ENCODE results near the gene STRA8. TPM values are rescaled to one million over a fixed set of nuclear protein-coding genes. Genes with fewer than 3 reads are reported as not detected.

STRA8 gene
- total and polyA plus RNA-seq, 9 donors, result not detected

DNA sequence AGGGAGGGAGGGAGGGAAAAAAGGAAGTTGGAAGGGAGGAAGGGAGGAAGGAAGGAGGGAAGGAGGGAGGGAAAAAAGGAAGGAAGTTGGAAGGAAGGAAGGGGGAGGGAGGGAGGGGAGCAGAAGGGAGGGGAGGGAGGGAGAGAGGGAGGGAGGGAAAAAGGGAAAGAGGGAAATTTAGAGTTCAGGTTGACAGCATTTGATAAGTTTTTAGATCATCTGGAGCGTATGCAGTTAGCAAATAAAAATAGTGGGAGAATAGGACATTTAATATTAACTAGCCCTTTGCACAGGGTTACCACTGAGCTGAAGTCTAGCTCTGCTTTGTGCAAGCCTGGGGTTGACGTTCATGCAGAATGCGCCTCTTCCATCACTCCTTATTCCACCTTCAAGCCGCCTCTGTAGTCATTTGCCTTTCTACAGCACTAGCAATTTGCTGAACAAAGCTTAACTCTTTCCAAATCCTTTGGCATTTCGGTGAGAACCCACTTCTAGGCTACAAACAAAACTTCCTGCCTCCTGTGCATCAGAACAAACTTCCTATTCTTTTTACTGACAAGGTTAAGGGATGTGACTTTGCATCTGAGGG is 8.6 kb downstream of the STRA8 start:
- DNase-seq, result no peak
- TF ChIP-seq CTCF (IDR thresholded peaks at IDR 0.05) (no peak), EP300 (IDR thresholded peaks at IDR 0.05) (no peak), POLR2A (IDR thresholded peaks at IDR 0.05) (no peak)
- Histone ChIP-seq H3K4me1 (ENCODE audit: insufficient read depth) (no peaks in the 10 kb centered on the region), H3K27me3 (no peaks in the 10 kb centered on the region), H3K27ac (no peak overlapping the region), H3K4me3 (no peak overlapping the region), H3K9me3 (no peaks in the 10 kb centered on the region), H3K36me3 (no peaks in the 10 kb centered on the region)
- 40 to 47% (median 46%) methylated on average over 5 of the region's 5 CpGs for WGBS, 3 donors
- intact Hi-C loops (cut with DNase I), result no loop called here

GRCh38 chr7:135245226-135246190 is 11.9 kb downstream of the STRA8 start:
- no peak overlapping the region for H3K4me3 ChIP-seq
- whole genome bisulfite sequencing, 3 donors, result 87 to 89% (median 88%) methylated on average over 9 of the region's 9 CpGs
- H3K27me3 ChIP-seq, result no peaks in the 10 kb centered on the region
- H3K36me3 ChIP-seq, result no peaks in the 10 kb centered on the region
- intact Hi-C loops (cut with DNase I), result no loop called here
- H3K4me1 ChIP-seq (ENCODE audit: insufficient read depth), result no peaks in the 10 kb centered on the region
- no peak overlapping the region for H3K27ac ChIP-seq
- no peak for TF ChIP-seq CTCF (IDR thresholded peaks at IDR 0.05)
- TF ChIP-seq POLR2A (IDR thresholded peaks at IDR 0.05), result no peak
- no peak for TF ChIP-seq EP300 (IDR thresholded peaks at IDR 0.05)
- no peaks in the 10 kb centered on the region for H3K9me3 ChIP-seq
- DNase-seq, result no peak

- H3K36me3 ChIP-seq, result no peaks in the 10 kb centered on the region
- DNase-seq, result no peak
- no peak overlapping the region for H3K27ac ChIP-seq
- no peak overlapping the region for H3K4me3 ChIP-seq
- no peaks in the 10 kb centered on the region for H3K4me1 ChIP-seq (ENCODE audit: insufficient read depth)
- H3K27me3 ChIP-seq, result no peaks in the 10 kb centered on the region
- 96 to 97% (median 97%) methylated on average over 43 of the region's 43 CpGs for WGBS, 3 donors
- no peaks in the 10 kb centered on the region for H3K9me3 ChIP-seq
- intact Hi-C loops (cut with DNase I), result no loop called here
- TF ChIP-seq EP300 (IDR thresholded peaks at IDR 0.05), result no peak
- TF ChIP-seq CTCF (IDR thresholded peaks at IDR 0.05), result no peak
- TF ChIP-seq POLR2A (IDR thresholded peaks at IDR 0.05), result no peak
Measured at GRCh38 chr7:135246191-135246825, 12.7 kb downstream of the STRA8 start.

DNA sequence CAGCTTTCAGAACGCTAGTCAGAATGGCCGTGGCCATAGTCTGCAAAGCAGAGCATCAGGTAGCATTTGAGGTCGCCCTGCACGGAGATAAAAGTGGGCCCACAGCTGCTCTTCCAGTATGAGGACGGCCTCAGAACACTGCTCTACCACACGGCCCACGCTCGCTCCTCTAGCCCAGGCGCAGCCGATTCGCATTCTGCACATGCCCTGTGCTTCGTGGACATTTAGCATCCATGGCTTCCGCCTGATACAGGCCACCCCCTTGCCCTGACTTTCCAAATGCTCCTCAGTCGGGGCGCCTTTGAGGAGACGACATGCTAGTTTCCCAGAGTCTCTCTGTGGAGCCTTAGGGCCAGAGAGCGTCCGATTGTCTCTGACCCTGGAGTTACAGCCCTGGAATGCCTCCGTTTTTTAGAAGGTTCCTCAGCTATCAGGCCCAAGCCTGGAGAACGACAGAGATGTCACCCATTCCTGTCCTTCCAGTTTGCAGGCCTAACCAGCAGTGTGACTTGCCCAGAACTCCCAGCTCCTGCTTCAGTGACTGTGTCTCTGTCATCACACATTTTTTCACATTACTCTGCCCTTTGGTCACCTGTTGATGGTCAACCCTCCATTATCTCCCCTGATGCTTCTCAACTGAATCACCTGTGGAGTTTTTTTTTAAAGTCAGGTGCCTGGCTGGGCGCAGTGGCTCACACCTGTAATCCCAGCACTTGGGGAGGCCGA is 14.3 kb downstream of the STRA8 start:
- intact Hi-C loops (cut with DNase I), result no loop called here
- Histone ChIP-seq H3K9me3 (no peaks in the 10 kb centered on the region), H3K36me3 (no peaks in the 10 kb centered on the region), H3K27ac (no peak overlapping the region), H3K4me1 (ENCODE audit: insufficient read depth) (no peaks in the 10 kb centered on the region), H3K4me3 (no peak overlapping the region), H3K27me3 (no peaks in the 10 kb centered on the region)
- 94 to 97% (median 94%) methylated on average over 22 of the region's 22 CpGs for WGBS, 3 donors
- DNase-seq, result no peak
- no peak for TF ChIP-seq EP300 (IDR thresholded peaks at IDR 0.05)
- no peak for TF ChIP-seq POLR2A (IDR thresholded peaks at IDR 0.05)
- TF ChIP-seq CTCF (IDR thresholded peaks at IDR 0.05), result no peak
